H1 (cell line): Measurements from ENCODE around the gene MYH11. TPM values are rescaled to one million over a fixed set of nuclear protein-coding genes. Genes with fewer than 3 reads are reported as not detected.

Experiments used
- CTCF ChIA-PET: fragments of 300-600 bp; sonication (Branson Sonifier 250); formaldehyde crosslinking; loops from one replicate; lab custom pipeline; 2021; ENCODE audit not compliant: partially characterized antibody; lab: Charles Lee
- POLR2A ChIA-PET: fragments of 300-600 bp; sonication (Branson Sonifier 250); formaldehyde crosslinking; loops from one replicate; lab custom pipeline; 2021; ENCODE audit warnings: inconsistent platforms; ENCODE audit not compliant: partially characterized antibody; lab: Charles Lee
- DNase-seq, 2 experiments: peaks; one replicate each; pipeline versions ENCODE4 v3.0.0 to v3.0.0-alpha.2; 2010 to 2022; ENCODE audit warnings: low spot score in 2 of 2, low read depth in 1 of 2, mixed read lengths in 1 of 2
- FAIRE-seq: peaks from 2 replicates; lab custom pipeline; 2011; peaks lifted over from hg19 to GRCh38; lab: Jason Lieb, UNC
- H2AFZ ChIP-seq: 2 replicates; pipeline ENCODE4 v1.8.1; 2012; ENCODE audit warnings: low read length, inconsistent platforms
- H2AK5ac ChIP-seq: 2 replicates; pipeline ENCODE4 v1.6.1; 2013; ENCODE audit warnings: low read depth, low read length
- H2BK120ac ChIP-seq: replicated peaks from 2 replicates; pipeline ENCODE3; 2013; ENCODE audit warnings: low read depth, low read length, inconsistent platforms
- H2BK12ac ChIP-seq: 2 replicates; pipeline ENCODE4 v1.6.1; 2013; ENCODE audit warnings: low read depth, low read length
- H2BK15ac ChIP-seq: 2 replicates; pipeline ENCODE4 v1.6.1; 2013; ENCODE audit warnings: low read length
- H2BK20ac ChIP-seq: 2 replicates; pipeline ENCODE4 v1.6.1; 2013; ENCODE audit warnings: low read length
- H2BK5ac ChIP-seq: 2 replicates; pipeline ENCODE4 v1.6.1; 2013; ENCODE audit warnings: low read depth, low read length
- H3K14ac ChIP-seq: 2 replicates; pipeline ENCODE4 v1.6.1; 2013; ENCODE audit warnings: inconsistent platforms; ENCODE audit not compliant: insufficient read length
- H3K18ac ChIP-seq: 2 replicates; pipeline ENCODE4 v1.6.1; 2013; ENCODE audit warnings: low read length; ENCODE audit errors: extremely low read depth
- H3K23ac ChIP-seq: 2 replicates; pipeline ENCODE4 v1.6.1; 2013; ENCODE audit warnings: inconsistent platforms; ENCODE audit not compliant: insufficient read length
- H3K23me2 ChIP-seq: 2 replicates; pipeline ENCODE4 v1.6.1; 2013; ENCODE audit warnings: low read depth, low read length
- H3K27ac ChIP-seq: 2 replicates; pipeline ENCODE4 v1.6.1; 2011; ENCODE audit warnings: low read depth, low read length, inconsistent platforms
- H3K27me3 ChIP-seq, 4 experiments: replicated peaks in 1 of 4; 1 replicate in 1 of 4; 2 replicates in 3 of 4; pipeline versions ENCODE4 v1.6.1 to v1.8.1; 2011 to 2013; ENCODE audit warnings: low read length in 3 of 4, mild to moderate bottlenecking in 3 of 4, inconsistent platforms in 2 of 4, mixed read lengths in 2 of 4, moderate library complexity in 1 of 4; ENCODE audit not compliant: control insufficient read depth in 3 of 4, insufficient read depth in 3 of 4; ENCODE audit errors: extremely low read depth in 1 of 4
- H3K36me3 ChIP-seq, 4 experiments: 2 replicates each; pipeline versions ENCODE4 v1.6.1 to v1.8.1; 2011 to 2013; ENCODE audit warnings: mild to moderate bottlenecking in 4 of 4, low read length in 3 of 4, moderate library complexity in 2 of 4, control low read depth in 1 of 4, inconsistent platforms in 1 of 4; ENCODE audit not compliant: insufficient read depth in 4 of 4, control insufficient read depth in 2 of 4
- H3K4ac ChIP-seq: replicated peaks from 2 replicates; pipeline ENCODE3; 2013; ENCODE audit warnings: low read length, low read depth, mixed read lengths, inconsistent platforms; ENCODE audit not compliant: insufficient read length
- H3K4me1 ChIP-seq, 4 experiments: replicated peaks in 1 of 4; 1 replicate in 1 of 4; 2 replicates in 3 of 4; pipeline versions ENCODE4 v1.6.1 to v1.8.1; 2011 to 2013; ENCODE audit warnings: low read length in 3 of 4, inconsistent platforms in 2 of 4, mixed read lengths in 1 of 4; ENCODE audit not compliant: insufficient read depth in 4 of 4, control insufficient read depth in 3 of 4
- H3K4me2 ChIP-seq, 2 experiments: 2 replicates each; pipeline versions ENCODE4 v1.6.1 to v1.8.1; 2011 to 2013; ENCODE audit warnings: low read depth in 2 of 2, low read length in 2 of 2, control low read depth in 1 of 2, inconsistent platforms in 1 of 2, mild to moderate bottlenecking in 1 of 2; ENCODE audit not compliant: insufficient read depth in 1 of 2
- H3K4me3 ChIP-seq, 4 experiments: fragments of 200-600, 300-600 bp in 1 of 4; sonication (generic), shearing (Covaris generic), sonication (Bioruptor Twin) in 1 of 4; 2 replicates each; pipeline versions ENCODE4 v1.5.1 to v1.8.1; 2011 to 2016; ENCODE audit warnings: low read length in 4 of 4, low read depth in 3 of 4, control low read depth in 2 of 4, inconsistent platforms in 2 of 4, mild to moderate bottlenecking in 2 of 4, mixed read lengths in 1 of 4, moderate library complexity in 1 of 4; ENCODE audit not compliant: insufficient read depth in 2 of 4; ENCODE audit errors: extremely low read depth in 1 of 4
- H3K56ac ChIP-seq: replicated peaks from 2 replicates; pipeline ENCODE3; 2013; ENCODE audit warnings: low read depth, mild to moderate bottlenecking, mixed read lengths, low read length, inconsistent platforms; ENCODE audit not compliant: insufficient read length
- H3K79me1 ChIP-seq: 2 replicates; pipeline ENCODE4 v1.6.1; 2013; ENCODE audit warnings: low read depth, low read length, control low read depth
- H3K79me2 ChIP-seq, 2 experiments: 2 replicates each; pipeline versions ENCODE4 v1.6.1 to v1.8.1; 2012 to 2013; ENCODE audit warnings: low read length in 2 of 2, mild to moderate bottlenecking in 2 of 2, inconsistent platforms in 1 of 2; ENCODE audit not compliant: insufficient read depth in 2 of 2, control insufficient read depth in 1 of 2
- H3K9ac ChIP-seq, 4 experiments: replicated peaks in 1 of 4; 1 replicate in 1 of 4; 2 replicates in 3 of 4; pipeline versions ENCODE4 v1.6.1 to v1.8.1; 2011 to 2013; ENCODE audit warnings: low read depth in 3 of 4, low read length in 3 of 4, control low read depth in 2 of 4, mild to moderate bottlenecking in 2 of 4, moderate library complexity in 2 of 4, inconsistent platforms in 1 of 4; ENCODE audit errors: extremely low read depth in 1 of 4
- H3K9me3 ChIP-seq, 2 experiments: 2 replicates each; pipeline versions ENCODE4 v1.6.1 to v1.8.1; 2012 to 2013; ENCODE audit warnings: mild to moderate bottlenecking in 2 of 2, moderate library complexity in 2 of 2, control low read depth in 1 of 2, inconsistent platforms in 1 of 2, low read depth in 1 of 2, low read length in 1 of 2, mixed read lengths in 1 of 2; ENCODE audit not compliant: insufficient read depth in 2 of 2
- H4K20me1 ChIP-seq, 2 experiments: replicated peaks in 1 of 2; 2 replicates each; pipeline versions ENCODE3 to v1.8.1; 2011 to 2013; ENCODE audit warnings: inconsistent platforms in 2 of 2, low read length in 2 of 2, mild to moderate bottlenecking in 1 of 2; ENCODE audit not compliant: insufficient read depth in 2 of 2, control insufficient read depth in 1 of 2
- H4K5ac ChIP-seq: 2 replicates; pipeline ENCODE4 v1.6.1; 2013; ENCODE audit warnings: low read length, low read depth, mixed read lengths, inconsistent platforms; ENCODE audit not compliant: insufficient read length
- H4K8ac ChIP-seq: 2 replicates; pipeline ENCODE4 v1.8.0; 2013; ENCODE audit warnings: mild to moderate bottlenecking, moderate library complexity, low read length, inconsistent platforms; ENCODE audit not compliant: insufficient read depth; ENCODE audit errors: extremely low read depth
- H4K91ac ChIP-seq: replicated peaks from 2 replicates; pipeline ENCODE3; 2013; ENCODE audit warnings: low read length, mixed read lengths, inconsistent platforms; ENCODE audit not compliant: insufficient read length
- CTBP2 ChIP-seq: IDR thresholded peaks from 2 replicates; pipeline ENCODE4 v1.7.0; 2011; ENCODE audit warnings: borderline replicate concordance, mild to moderate bottlenecking, moderate library complexity, mixed read lengths, low read length; ENCODE audit not compliant: insufficient read depth, insufficient read length
- KDM1A ChIP-seq: fragments of 200-600, 300-600 bp; sonication (generic); IDR thresholded peaks from 2 replicates; pipeline ENCODE4 v1.7.1; 2016; ENCODE audit warnings: mild to moderate bottlenecking, low read length, borderline replicate concordance
- KDM4A ChIP-seq: IDR thresholded peaks from one replicate; pipeline ENCODE4 v1.7.1; 2012; ENCODE audit warnings: low read depth, mild to moderate bottlenecking, moderate library complexity, low read length, inconsistent platforms; ENCODE audit not compliant: severe bottlenecking
- RFX5 ChIP-seq: IDR thresholded peaks from 2 replicates; pipeline ENCODE4 v1.6.1; 2011; ENCODE audit warnings: low read depth, low read length, improper control_type of control experiment, borderline replicate concordance
- WGBS, 2 experiments: shearing (Covaris generic) in 1 of 2; methylation state at CpG; one replicate each; pipeline versions ENCODE4 v1.1.6 to v1.1.7; 2013 to 2015; ENCODE audit warnings: low lambda C conversion rate in 2 of 2, mixed read lengths in 2 of 2, inconsistent platforms in 1 of 2, low coverage in 1 of 2, missing lambda C conversion rate in 1 of 2; ENCODE audit not compliant: insufficient replicate concordance in 2 of 2, insufficient coverage in 1 of 2, insufficient read length in 1 of 2; ENCODE audit errors: extremely low coverage in 1 of 2, missing lambda C conversion rate in 1 of 2; 5-methylcytosine and 5-hydroxymethylcytosine counted together
- polyA plus RNA-seq, 7 experiments: library from polyadenylated mRNA; depleted of rRNA in 3 of 7; stranded (reverse) in 5 of 7; unstranded in 2 of 7; fragments of >200 nt in 5 of 7; fragments of 200-250 nt in 2 of 7; gene quantifications; 1 replicate in 5 of 7; 2 replicates in 1 of 7; 4 replicates in 1 of 7; pipeline versions ENCODE4 v1.2.1 to v1.2.3, GENCODE V29; 2011 to 2013; ENCODE audit warnings: missing spikeins in 2 of 7, mixed read lengths in 2 of 7
- total RNA-seq: library from RNA; stranded (reverse); fragmentation: NEBNext Ultra II Directional; extraction: Animal tissue kit (Norgen Biotek cat#: 25700); gene quantifications from 2 replicates; pipeline ENCODE4 v1.2.1, GENCODE V29; 2021

Gene MYH11
- total and polyA plus RNA-seq, 2 of the 8 experiments (the other 6 are each of a cell fraction or from before 2014, with no cell fraction given), result 0.11 to 0.78 TPM

- FAIRE-seq, result no peak
- 71% methylated on average over 2 of the region's 2 CpGs; no CpG with 5 or more reads in 1 of the 2 experiments for WGBS, 2 experiments
- no peak overlapping the region for H3K23ac ChIP-seq
These were observed 68.0 kb downstream of the MYH11 start for GRCh38 chr16:15788846-15789239.

More at GRCh38 chr16:15788846-15789239, 68.0 kb downstream of the MYH11 start:
- no peak for DNase-seq
- Histone ChIP-seq H3K27ac (no peak overlapping the region), H4K8ac (no peak overlapping the region), H2AK5ac (no peak overlapping the region), H2BK15ac (no peak overlapping the region), H2BK20ac (no peak overlapping the region), H3K18ac (no peak overlapping the region), H4K91ac (no peak overlapping the region), H3K79me2 (no peaks in the 10 kb centered on the region), H3K9ac (no peak overlapping the region), H4K20me1 (no peaks in the 10 kb centered on the region), H3K14ac (no peak overlapping the region), H3K4ac (no peak overlapping the region), H3K27me3 (no peaks in the 10 kb centered on the region), H3K36me3 (no peaks in the 10 kb centered on the region), H3K4me1 (no peaks in the 10 kb centered on the region), H2BK120ac (no peak overlapping the region), H2BK12ac (no peak overlapping the region), H3K56ac (no peak overlapping the region), H2BK5ac (no peak overlapping the region), H3K4me2 (no peak overlapping the region), H3K9me3 (no peaks in the 10 kb centered on the region), H2AFZ (no peak overlapping the region), H3K79me1 (no peaks in the 10 kb centered on the region), H3K4me3 (no peak overlapping the region), H3K23me2 (no peaks in the 10 kb centered on the region), H4K5ac (no peak overlapping the region)
- ChIA-PET POLR2A (interaction anchor here (1.2 kb wide), 1 partner anchor 14 kb away, joined by 3 read pairs; no protein-coding TSS in a partner anchor), CTCF (interaction anchor here (0.7 to 1.2 kb wide), 2 partner anchors 11 to 51 kb away, joined by 3 to 4 read pairs; no protein-coding TSS in a partner anchor)
- TF ChIP-seq CTBP2, result no peak
- peak; percentile 86 for TF ChIP-seq KDM1A
- no peak for TF ChIP-seq KDM4A
- TF ChIP-seq RFX5, result no peak
